ENCODE measurements around the gene NDUFS1.
A peak's percentile ranks its signal among the peaks of the same experiment; 100 is the strongest.
"Not testable (repeated sequence)": the region's sequence is repeated elsewhere in the genome, so short reads cannot be mapped to it uniquely, and the experiment has no call there.

Gene NDUFS1

GRCh38 chr2:206112846-206113547 is 46.2 kb downstream of the NDUFS1 start:
- no peak overlapping the region for H3K27ac ChIP-seq
- H3K4me3 ChIP-seq: no peak overlapping the region

- no peak overlapping the region for H3K27ac ChIP-seq
- no peak overlapping the region for H3K4me3 ChIP-seq
Observed at GRCh38 chr2:206112108-206112507, 47.1 kb downstream of the NDUFS1 start.

- Histone ChIP-seq H3K27ac (no peak overlapping the region), H3K4me3 (no peak overlapping the region)
Observed at GRCh38 chr2:206108713-206109112, 50.5 kb downstream of the NDUFS1 start.

- H3K27ac ChIP-seq: no peak overlapping the region
- H3K4me3 ChIP-seq: no peak overlapping the region
Observed at GRCh38 chr2:206105541-206105940, 53.7 kb downstream of the NDUFS1 start.

- H3K27ac ChIP-seq: no peak overlapping the region
- H3K4me3 ChIP-seq: no peak overlapping the region
Observed at GRCh38 chr2:206105038-206105437, 54.2 kb downstream of the NDUFS1 start.

GRCh38 chr2:206098872-206099271 is 60.4 kb downstream of the NDUFS1 start:
- H3K27ac ChIP-seq: not testable (repeated sequence)

GRCh38 chr2:206098471-206098870 is 60.8 kb downstream of the NDUFS1 start:
- no peak overlapping the region for H3K4me3 ChIP-seq
- no peak overlapping the region for H3K27ac ChIP-seq

More at GRCh38 chr2:206098872-206099271, 60.4 kb downstream of the NDUFS1 start:
- H3K4me3 ChIP-seq: not testable (repeated sequence)

GRCh38 chr2:206096876-206097275 is 62.4 kb downstream of the NDUFS1 start:
- no peak overlapping the region for H3K27ac ChIP-seq
- H3K4me3 ChIP-seq: no peak overlapping the region

- no peak overlapping the region for H3K27ac ChIP-seq
- H3K4me3 ChIP-seq: no peak overlapping the region
Observed at GRCh38 chr2:206095536-206096332, 63.5 kb downstream of the NDUFS1 start.

GRCh38 chr2:206092297-206092696 is 66.9 kb downstream of the NDUFS1 start:
- Histone ChIP-seq H3K27ac (no peak overlapping the region), H3K4me3 (no peak overlapping the region)

- Histone ChIP-seq H3K27ac (no peak overlapping the region), H3K4me3 (no peak overlapping the region)
Observed at GRCh38 chr2:206088248-206088647, 71.0 kb downstream of the NDUFS1 start.

GRCh38 chr2:206086716-206087350 is 72.4 kb downstream of the NDUFS1 start:
- Histone ChIP-seq H3K4me3 (peak overlapping the region; percentile 58 to 88 (median 83)), H3K27ac (peak overlapping the region; percentile 95 to 100 (median 100))

- H3K4me3 ChIP-seq: peak within 1 kb of the TSS; percentile 58 to 88 (median 83)
- H3K27ac ChIP-seq: peak within 1 kb of the TSS; percentile 95 to 100 (median 100)
Observed at GRCh38 chr2:206085742-206086445, 73.3 kb downstream of the NDUFS1 start, which contains the start of gene INO80D. INO80D (minus strand) TSS chr2:206086174; CDS start chr2:206063016, 23,158 bp downstream.

- H3K27ac ChIP-seq: peak overlapping the region; percentile 95 to 100 (median 100)
- H3K4me3 ChIP-seq: peak overlapping the region; percentile 58 to 88 (median 83)
Observed at GRCh38 chr2:206084870-206085741, 74.1 kb downstream of the NDUFS1 start.

GRCh38 chr2:206084439-206084869 is 74.8 kb downstream of the NDUFS1 start:
- Histone ChIP-seq H3K4me3 (peak overlapping the region; percentile 58 to 88 (median 83)), H3K27ac (peak overlapping the region; percentile 95 to 100 (median 100))

GRCh38 chr2:206083602-206084438 is 75.4 kb downstream of the NDUFS1 start:
- peak overlapping the region; percentile 58 to 88 (median 83) for H3K4me3 ChIP-seq

GRCh38 chr2:206082298-206082843 is 76.9 kb downstream of the NDUFS1 start:
- H3K27ac ChIP-seq: no peak overlapping the region
- no peak overlapping the region for H3K4me3 ChIP-seq

More at GRCh38 chr2:206083602-206084438, 75.4 kb downstream of the NDUFS1 start:
- H3K27ac ChIP-seq: peak overlapping the region in 20 of 21 experiments; percentile 95 to 100 (median 100)
